HepG2 (cell line): ENCODE data around the gene MYD88. TPM values are rescaled to one million over a fixed set of nuclear protein-coding genes. Genes with fewer than 3 reads are reported as not detected.

ENCODE experiments used
- ARNT ChIP-seq: fragments of 450-650 bp; IDR thresholded peaks from 2 replicates; pipeline ENCODE4 v1.6.1; 2017
- ARNT2 ChIP-seq: sonication (generic); formaldehyde crosslinking; IDR thresholded peaks from 2 replicates; pipeline ENCODE4 v1.8.0; 2022; ENCODE audit warnings: mild to moderate bottlenecking, low read depth, missing genetic modification reagents, moderate library complexity
- CHD2 ChIP-seq: IDR thresholded peaks from 2 replicates; pipeline ENCODE4 v1.6.1; 2011; ENCODE audit warnings: low read depth, low read length, improper control_type of control experiment
- ELF1 ChIP-seq: sonication (generic); formaldehyde crosslinking; IDR thresholded peaks from 2 replicates; pipeline ENCODE4 v1.4.0; 2020; ENCODE audit warnings: missing genetic modification reagents
- ERF ChIP-seq: IDR thresholded peaks from 2 replicates; pipeline ENCODE4 v1.6.1; 2018; ENCODE audit warnings: missing biosample characterization, missing genetic modification reagents
- SMAD3 ChIP-seq: sonication (generic); formaldehyde crosslinking; IDR thresholded peaks from 2 replicates; pipeline ENCODE4 v1.4.0; 2020; ENCODE audit warnings: missing genetic modification reagents
- SP5 ChIP-seq: IDR thresholded peaks from 2 replicates; pipeline ENCODE4 v1.6.1; 2016; ENCODE audit warnings: low read depth, borderline replicate concordance
- TCF12 ChIP-seq, 2 experiments: fragments of 450-650 bp in 1 of 2; sonication (generic) in 1 of 2; formaldehyde crosslinking in 1 of 2; IDR thresholded peaks; 2 replicates each; pipeline versions ENCODE4 v1.6.1 to v1.8.0; 2017 to 2022; ENCODE audit warnings: antibody characterized with exemption in 1 of 2, mild to moderate bottlenecking in 1 of 2, missing genetic modification reagents in 1 of 2, moderate library complexity in 1 of 2
- ZKSCAN8 ChIP-seq: IDR thresholded peaks from 2 replicates; pipeline ENCODE4 v1.6.1; 2016; ENCODE audit warnings: borderline replicate concordance, missing genetic modification reagents, missing compliant biosample characterization
- ZNF337 ChIP-seq: sonication (generic); formaldehyde crosslinking; IDR thresholded peaks from 2 replicates; pipeline ENCODE4 v1.5.1; 2020; ENCODE audit warnings: missing genetic modification reagents, low read depth, mild to moderate bottlenecking, borderline replicate concordance
- ZNF546 ChIP-seq: sonication (generic); formaldehyde crosslinking; conservative IDR thresholded peaks from 2 replicates; pipeline ENCODE4 v1.8.1; 2023; ENCODE audit warnings: mild to moderate bottlenecking, missing genetic modification reagents
- ZNF687 ChIP-seq: sonication (generic); formaldehyde crosslinking; IDR thresholded peaks from 2 replicates; pipeline ENCODE4 v1.5.1; 2020; ENCODE audit warnings: mild to moderate bottlenecking, missing genetic modification reagents, moderate library complexity
- ZNF761 ChIP-seq: sonication (generic); formaldehyde crosslinking; conservative IDR thresholded peaks from 2 replicates; pipeline ENCODE4 v1.4.0; 2020; ENCODE audit warnings: mild to moderate bottlenecking, missing genetic modification reagents
- ZNF770 ChIP-seq: sonication (generic); formaldehyde crosslinking; IDR thresholded peaks from 2 replicates; pipeline ENCODE4 v1.5.0; 2020; ENCODE audit warnings: mild to moderate bottlenecking, missing genetic modification reagents
- ZSCAN21 ChIP-seq: sonication (generic); formaldehyde crosslinking; IDR thresholded peaks from 2 replicates; pipeline ENCODE4 v1.8.0; 2022; ENCODE audit warnings: mild to moderate bottlenecking, missing genetic modification reagents, moderate library complexity, borderline replicate concordance
- polyA plus RNA-seq, 8 experiments: library from polyadenylated mRNA; depleted of rRNA in 3 of 8; stranded (reverse) in 7 of 8; unstranded in 1 of 8; fragments of >200 nt; fragmentation: Illumina TruSeq in 4 of 8; extraction: Trizol in 4 of 8; gene quantifications; 2 replicates each; pipeline versions ENCODE4 v1.2.1 to v1.2.3, GENCODE V29; 2011 to 2016; ENCODE audit warnings: low read depth in 4 of 8, missing spikeins in 1 of 8, mixed read lengths in 1 of 8; ENCODE audit not compliant: insufficient read depth in 1 of 8
- total RNA-seq, 5 experiments: library from RNA; depleted of rRNA; stranded (reverse); fragments of >200 nt; fragmentation: Illumina TruSeq; extraction: Trizol; gene quantifications; 2 replicates each; pipeline ENCODE4 v1.2.3, GENCODE V29; 2016; ENCODE audit warnings: low read depth in 1 of 5
- TF ChIP-seq, protein P1 (sequence below): sonication (generic); formaldehyde crosslinking; IDR thresholded peaks from 2 replicates; pipeline ENCODE4 v1.8.0; 2022; ENCODE audit warnings: missing genetic modification reagents, mild to moderate bottlenecking, moderate library complexity, borderline replicate concordance

Gene MYD88
- total and polyA plus RNA-seq, 2 of the 13 experiments (the other 11 are each of a cell fraction or from before 2014, with no cell fraction given), result 7.6 to 32.7 TPM

DNA sequence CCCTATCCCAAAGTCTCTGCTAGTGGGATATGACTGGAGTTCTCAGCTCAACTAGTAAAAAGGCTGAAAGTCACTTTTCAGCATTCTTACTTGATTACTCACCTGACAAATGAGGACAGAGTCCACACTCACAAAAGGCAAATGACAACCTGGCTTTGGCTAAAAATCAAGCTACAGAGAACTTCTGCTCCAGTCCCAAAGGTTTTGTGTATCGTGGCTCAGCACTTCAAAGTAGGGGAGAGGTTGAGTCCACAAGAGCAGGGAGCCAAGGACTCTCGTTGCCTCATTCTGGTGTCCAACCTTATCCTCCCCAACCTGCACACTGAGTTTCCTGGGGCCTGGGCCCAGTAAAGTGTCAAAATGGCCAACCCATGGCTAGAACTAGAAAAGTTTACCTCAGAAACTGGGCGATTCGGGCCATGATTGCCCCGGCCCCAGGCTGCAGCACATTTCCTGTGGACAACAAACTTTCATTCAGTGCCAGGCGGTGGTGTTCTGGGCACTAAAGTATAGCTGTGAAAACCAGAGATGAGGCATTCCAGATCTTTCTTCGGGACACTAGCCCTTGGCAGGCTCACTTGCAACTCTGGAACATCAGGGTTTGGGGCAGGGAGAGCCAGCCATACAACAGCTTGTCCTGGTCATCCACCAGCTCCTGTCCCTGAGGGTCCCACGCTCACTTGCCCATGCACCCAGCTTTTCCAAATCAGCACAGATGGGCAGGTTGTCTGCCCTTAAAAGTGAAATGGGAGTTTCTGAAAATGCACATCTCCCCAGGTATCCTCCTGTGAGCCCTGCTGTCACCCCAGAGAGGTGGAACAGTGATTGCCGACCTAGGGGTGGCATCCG, 4.7 kb upstream of the MYD88 start (continued):
- peak; percentile 94 for TF ChIP-seq ZNF687 (CRISPR knock-in tag)
- TF ChIP-seq ZNF761 (CRISPR knock-in tag), result peak; percentile 84
- TF ChIP-seq ERF (CRISPR knock-in tag), result peak; percentile 90
- peak; percentile 76 for TF ChIP-seq ARNT2 (CRISPR knock-in tag)
- TF ChIP-seq ZSCAN21 (CRISPR knock-in tag), result 0 out of 2 replicates have a peak, but pooled peaks have one; percentile 54
- TF ChIP-seq ARNT, result no peak
- no peak for TF ChIP-seq ZNF770 (CRISPR knock-in tag)
- no peak; the same call in 1 of the 2 replicates for TF ChIP-seq SP5
- TF ChIP-seq ELF1 (CRISPR knock-in tag), result no peak
- TF ChIP-seq, protein P1, sequence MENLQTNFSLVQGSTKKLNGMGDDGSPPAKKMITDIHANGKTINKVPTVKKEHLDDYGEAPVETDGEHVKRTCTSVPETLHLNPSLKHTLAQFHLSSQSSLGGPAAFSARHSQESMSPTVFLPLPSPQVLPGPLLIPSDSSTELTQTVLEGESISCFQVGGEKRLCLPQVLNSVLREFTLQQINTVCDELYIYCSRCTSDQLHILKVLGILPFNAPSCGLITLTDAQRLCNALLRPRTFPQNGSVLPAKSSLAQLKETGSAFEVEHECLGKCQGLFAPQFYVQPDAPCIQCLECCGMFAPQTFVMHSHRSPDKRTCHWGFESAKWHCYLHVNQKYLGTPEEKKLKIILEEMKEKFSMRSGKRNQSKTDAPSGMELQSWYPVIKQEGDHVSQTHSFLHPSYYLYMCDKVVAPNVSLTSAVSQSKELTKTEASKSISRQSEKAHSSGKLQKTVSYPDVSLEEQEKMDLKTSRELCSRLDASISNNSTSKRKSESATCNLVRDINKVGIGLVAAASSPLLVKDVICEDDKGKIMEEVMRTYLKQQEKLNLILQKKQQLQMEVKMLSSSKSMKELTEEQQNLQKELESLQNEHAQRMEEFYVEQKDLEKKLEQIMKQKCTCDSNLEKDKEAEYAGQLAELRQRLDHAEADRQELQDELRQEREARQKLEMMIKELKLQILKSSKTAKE (CRISPR knock-in tag), result peak; percentile 64
- 0 out of 2 replicates have a peak, but pooled peaks have one; percentile 76 for TF ChIP-seq SMAD3 (CRISPR knock-in tag)
- TF ChIP-seq CHD2, result no peak
- peak; percentile 54; the same call in 1 of the 2 replicates for TF ChIP-seq ZNF337
- peak; percentile 68; the same call in 1 of the 2 replicates for TF ChIP-seq ZKSCAN8 (CRISPR knock-in tag)
- TF ChIP-seq ZNF546, result no peak
- no peak for TF ChIP-seq TCF12 (IDR thresholded peaks at IDR 0.05)
- peak; percentile 86 for TF ChIP-seq TCF12 (CRISPR knock-in tag; IDR thresholded peaks at IDR 0.05)
